ENCODE results near the gene RNF220. TPM values are rescaled to one million over a fixed set of nuclear protein-coding genes. Genes with fewer than 3 reads are reported as not detected.

Gene RNF220
- total and polyA plus RNA-seq, 9 of the 15 experiments (the other 6 are each of a cell fraction or from before 2014, with no cell fraction given) = 5.1 to 117 (median 66.9) TPM

- ATAC-seq (no peak), FAIRE-seq (no peak), DNase-seq (ENCODE audit: extremely low read depth in 1 of 4, low spot score in 3 of 4) (no peak)
- Histone ChIP-seq H3K9me3 (replicated peaks; ENCODE audit: control insufficient read depth, insufficient read depth, low read depth, low read length) (no peaks in the 10 kb centered on the region), H3K4me1 (replicated peaks in 1 of 2; ENCODE audit: control insufficient read depth in 2 of 2, insufficient read depth in 2 of 2, low read length in 2 of 2) (peaks cover 0 to 14% of the 10 kb centered on the region in 2 experiments; a peak in 1 of 5 replicates), H3K9me1 (ENCODE audit: control insufficient read depth, insufficient read depth, low read length) (no peaks in the 10 kb centered on the region), H2AFZ (ENCODE audit: low read depth, low read length) (no peak overlapping the region), H3K36me3 (ENCODE audit: control insufficient read depth, insufficient read depth, low read length) (no peaks in the 10 kb centered on the region), H3K27me3 (ENCODE audit: control insufficient read depth in 2 of 2, insufficient read depth in 2 of 2, low read length in 2 of 2) (peaks cover 56 to 72% of the 10 kb centered on the region in 2 experiments), H4K20me1 (replicated peaks; ENCODE audit: control insufficient read depth, insufficient read depth, low read length) (0 out of 2 replicates have a peak, but pooled peaks cover 9% of the 10 kb centered on the region), H3K79me2 (ENCODE audit: control insufficient read depth, insufficient read depth, low read length) (no peaks in the 10 kb centered on the region), H3K4me3 (no peak overlapping the region), H3K27ac (ENCODE audit: extremely low read depth, low read depth, low read length) (no peak overlapping the region), H3K9ac (ENCODE audit: insufficient read depth in 1 of 2, low read depth in 2 of 2, low read length in 2 of 2) (no peak overlapping the region), H3K4me2 (ENCODE audit: insufficient read depth, low read length) (no peak overlapping the region)
- in situ Hi-C loops (cut with MboI) (no loop called here), intact Hi-C loops (cut with micrococcal nuclease) (no loop called here)
- ChIA-PET POLR2A (interaction anchor here (0.5 to 1.5 kb wide), 2 partner anchors 12 to 1190 kb away, joined by 3 to 5 read pairs; no protein-coding TSS in a partner anchor), CTCF (ENCODE audit: low intra/inter-chr PET ratio) (no interaction called here)
- no TSS peak for BruUV-seq (replicated peaks)
- TF ChIP-seq CAMTA2 (CRISPR knock-in tag; conservative IDR thresholded peaks at IDR 0.05) = no peak
- TF ChIP-seq E2F5 (CRISPR knock-in tag; IDR thresholded peaks at IDR 0.05) = no peak
- WGBS (ENCODE audit: insufficient coverage, low coverage, missing lambda C conversion rate) = 0% methylated on average over 3 of the region's 4 CpGs
These were observed 16.4 kb downstream of the RNF220 start for GRCh38 chr1:44421446-44421884.

- POLR2A ChIA-PET = interaction anchor here (1.1 to 1.5 kb wide), 2 partner anchors 13 to 55 kb away, joined by 4 to 5 read pairs; no protein-coding TSS in a partner anchor
- no peak for FAIRE-seq
These were observed 17.1 kb downstream of the RNF220 start for GRCh38 chr1:44422161-44422560.

More at GRCh38 chr1:44422161-44422560, 17.1 kb downstream of the RNF220 start:
- DNase-seq (ENCODE audit: extremely low read depth in 1 of 4, low spot score in 3 of 4) (no peak), ATAC-seq (no peak)
- CTCF ChIA-PET (ENCODE audit: low intra/inter-chr PET ratio) = no interaction called here
- in situ Hi-C loops (cut with MboI) (no loop called here), intact Hi-C loops (cut with micrococcal nuclease) (no loop called here)
- no peak overlapping the region for H3K27ac ChIP-seq (ENCODE audit: extremely low read depth, low read depth, low read length)
- no peaks in the 10 kb centered on the region for H3K9me3 ChIP-seq (replicated peaks; ENCODE audit: control insufficient read depth, insufficient read depth, low read depth, low read length)
- peaks cover 0 to 13% of the 10 kb centered on the region in 2 experiments; a peak in 1 of 5 replicates for H3K4me1 ChIP-seq (replicated peaks in 1 of 2; ENCODE audit: control insufficient read depth in 2 of 2, insufficient read depth in 2 of 2, low read length in 2 of 2)
- H2AFZ ChIP-seq (ENCODE audit: low read depth, low read length) = no peak overlapping the region
- no peak overlapping the region for H3K4me3 ChIP-seq
- H4K20me1 ChIP-seq (replicated peaks; ENCODE audit: control insufficient read depth, insufficient read depth, low read length) = 0 out of 2 replicates have a peak, but pooled peaks cover 9% of the 10 kb centered on the region
- H3K9ac ChIP-seq (ENCODE audit: insufficient read depth in 1 of 2, low read depth in 2 of 2, low read length in 2 of 2) = no peak overlapping the region
- peaks cover 49 to 69% of the 10 kb centered on the region in 2 experiments for H3K27me3 ChIP-seq (ENCODE audit: control insufficient read depth in 2 of 2, insufficient read depth in 2 of 2, low read length in 2 of 2)
- WGBS (ENCODE audit: insufficient coverage, low coverage, missing lambda C conversion rate) = 15% methylated on average over 6 of the region's 6 CpGs
- H3K36me3 ChIP-seq (ENCODE audit: control insufficient read depth, insufficient read depth, low read length) = no peaks in the 10 kb centered on the region
- no peaks in the 10 kb centered on the region for H3K9me1 ChIP-seq (ENCODE audit: control insufficient read depth, insufficient read depth, low read length)
- no TSS peak for BruUV-seq (replicated peaks)
- TF ChIP-seq CBFA2T2 (conservative IDR thresholded peaks at IDR 0.05) = no peak
- TF ChIP-seq NRF1 (conservative IDR thresholded peaks at IDR 0.05 in 1 of 2, IDR thresholded peaks at IDR 0.05 in 1 of 2) = peak; percentile 65 to 67
- TF ChIP-seq SREBF1 (IDR thresholded peaks at IDR 0.05; ENCODE audit: borderline replicate concordance, low read depth, low read length) = no peak
- no peaks in the 10 kb centered on the region for H3K79me2 ChIP-seq (ENCODE audit: control insufficient read depth, insufficient read depth, low read length)
- H3K4me2 ChIP-seq (ENCODE audit: insufficient read depth, low read length) = no peak overlapping the region

Measured in K562 (cell line).